Activated CD8-positive, alpha-beta memory T cell treated with anti-CD3 and anti-CD28 coated beads, Interleukin-2, amount 50 U/mL, for 1 hour (primary cell): ENCODE results near the gene CPNE8.

Experiments
- DNase-seq: peaks from one replicate; pipeline ENCODE4 v3.0.0-alpha.2; 2020; ENCODE audit errors: extremely low read depth

The CPNE8 gene

DNA sequence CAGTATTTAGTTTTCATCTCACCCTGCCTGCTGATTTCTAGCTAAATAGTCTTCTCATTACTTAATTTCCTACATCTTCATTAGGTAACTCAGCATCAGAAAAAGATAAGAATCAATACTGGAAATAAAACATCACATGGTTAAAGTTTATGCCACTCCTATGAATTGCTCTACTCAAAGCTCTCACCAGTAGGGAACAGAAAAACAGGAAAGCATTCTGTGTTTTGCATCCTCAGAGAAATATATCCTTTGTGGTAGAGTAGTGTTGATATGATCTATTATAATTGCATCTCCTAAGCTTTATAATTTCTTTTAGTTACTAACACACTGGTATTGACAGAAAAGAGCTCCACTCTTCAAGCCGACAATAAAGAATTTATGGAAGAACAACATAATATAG lies 9.9 kb downstream of the CPNE8 start:
- DNase-seq = no peak

GRCh38 chr12:38892976-38893375 lies 12.4 kb downstream of the CPNE8 start:
- no peak for DNase-seq

DNA sequence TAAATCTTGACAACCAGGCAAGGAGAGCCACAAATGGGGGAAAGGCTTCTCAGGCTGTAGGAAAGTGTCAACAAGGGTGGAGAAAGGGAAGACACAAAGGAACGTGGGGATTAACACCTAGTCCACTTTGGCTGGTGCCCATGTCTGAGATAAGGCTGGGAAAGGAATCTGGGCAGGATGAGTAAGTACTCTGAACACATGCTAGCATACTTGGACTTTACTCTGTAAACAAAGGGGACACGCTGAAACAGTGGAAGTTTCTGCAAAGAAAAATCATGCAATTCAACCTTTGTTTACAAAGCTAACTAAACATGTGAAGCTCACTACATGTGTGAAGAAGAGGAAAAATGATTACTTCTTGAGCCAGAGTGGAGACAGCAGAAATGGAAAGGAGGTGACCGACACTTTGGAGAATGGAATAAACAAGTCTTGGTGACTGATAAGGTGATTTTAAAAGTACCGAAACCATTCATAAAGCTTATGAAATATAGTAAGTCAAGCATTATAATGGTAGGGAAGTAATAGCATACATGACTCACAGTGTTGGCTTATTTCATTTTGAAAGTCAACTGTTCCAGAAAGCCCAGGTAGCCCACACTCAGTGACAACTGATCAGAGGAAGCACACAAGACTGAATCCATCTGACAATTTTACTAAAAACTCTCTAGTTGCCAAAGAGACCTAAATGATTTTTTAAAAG lies 13.2 kb downstream of the CPNE8 start:
- DNase-seq = no peak

GRCh38 chr12:38890102-38890855 lies 15.1 kb downstream of the CPNE8 start:
- DNase-seq = no peak

DNA sequence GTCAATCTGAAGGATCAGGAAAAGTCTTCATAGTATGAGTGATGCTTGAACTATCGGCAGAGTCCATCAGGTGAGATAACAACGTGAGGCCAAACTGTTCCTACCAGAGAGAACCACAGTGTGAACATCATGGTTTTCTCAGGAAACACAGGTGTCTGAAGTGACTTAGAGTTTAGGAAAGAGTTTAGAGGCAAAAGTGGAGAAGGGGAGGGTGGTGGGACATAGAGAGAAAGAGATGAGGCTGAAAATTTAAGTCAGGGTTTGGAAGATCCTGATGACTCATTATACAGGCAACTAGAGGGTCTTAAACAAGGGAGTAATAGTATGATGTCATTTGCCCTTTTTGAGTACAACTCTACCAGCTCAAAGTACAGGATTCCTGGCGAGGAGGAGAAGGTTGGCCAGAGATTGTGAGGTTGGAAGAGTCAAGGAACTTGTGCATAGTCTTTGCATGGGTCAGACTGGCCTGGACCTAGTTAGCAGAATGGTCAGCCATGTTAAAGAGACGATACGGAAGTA lies 16.0 kb downstream of the CPNE8 start:
- no peak for DNase-seq

DNA sequence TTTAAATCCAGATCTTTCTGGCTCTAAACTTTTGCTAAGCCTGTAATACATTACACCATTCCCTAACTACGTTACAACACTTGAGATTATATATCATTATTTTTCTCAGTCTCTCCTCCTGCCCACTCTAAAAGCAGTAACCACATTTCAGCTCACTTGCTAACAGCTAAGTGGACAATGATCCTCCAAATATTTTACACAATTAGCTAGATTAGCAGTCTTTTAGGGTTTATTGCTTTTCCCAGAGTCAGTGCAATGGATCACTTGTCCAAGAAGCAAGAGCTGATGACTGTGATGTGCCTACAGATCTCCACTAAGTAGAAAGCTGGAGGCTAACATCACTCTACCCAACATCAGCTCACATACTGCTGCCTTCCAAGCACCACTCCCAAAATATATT lies 17.6 kb downstream of the CPNE8 start:
- DNase-seq = no peak

GRCh38 chr12:38886931-38887330 lies 18.5 kb downstream of the CPNE8 start:
- DNase-seq = no peak

- no peak for DNase-seq
These were observed 19.3 kb downstream of the CPNE8 start for GRCh38 chr12:38886064-38886463.

DNA sequence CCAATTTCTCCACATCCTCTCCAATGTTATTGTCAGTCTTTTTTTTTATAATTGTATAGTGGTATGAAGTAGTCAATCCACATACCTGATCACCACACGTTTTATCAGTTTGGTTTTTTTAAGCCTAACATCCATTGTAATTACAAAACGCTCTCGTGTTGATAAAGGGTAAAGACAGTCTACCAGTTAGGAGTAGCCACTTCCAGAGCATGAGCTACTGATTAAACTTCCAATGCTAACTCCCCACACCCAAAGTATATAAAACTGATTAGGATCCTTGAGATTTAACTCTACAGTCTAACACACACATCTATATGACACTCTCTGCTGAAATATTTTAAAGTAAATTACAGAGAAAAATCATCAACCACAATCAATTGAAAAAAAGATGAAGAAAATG lies 20.7 kb downstream of the CPNE8 start:
- no peak for DNase-seq

GRCh38 chr12:38883629-38884134 lies 21.7 kb downstream of the CPNE8 start:
- DNase-seq = no peak

DNA sequence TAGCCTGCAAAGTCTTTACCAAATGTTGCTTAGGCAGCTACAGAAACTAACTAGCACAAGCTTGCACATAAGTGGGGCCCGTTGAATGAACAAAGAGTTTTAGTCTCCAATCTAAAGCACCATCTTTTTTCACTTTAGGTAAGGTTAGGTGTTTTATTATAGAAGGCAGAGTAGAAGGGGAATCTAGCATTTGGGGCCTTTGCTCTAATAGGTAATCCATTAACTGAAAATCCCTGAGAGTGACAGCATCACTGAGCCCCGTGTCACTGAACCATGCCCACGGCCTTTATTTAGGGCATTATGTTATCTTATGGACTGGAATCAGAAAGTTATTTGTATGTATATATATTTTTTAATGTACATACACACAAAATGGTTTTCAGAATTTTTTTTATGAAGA lies 25.1 kb downstream of the CPNE8 start:
- DNase-seq = no peak

DNA sequence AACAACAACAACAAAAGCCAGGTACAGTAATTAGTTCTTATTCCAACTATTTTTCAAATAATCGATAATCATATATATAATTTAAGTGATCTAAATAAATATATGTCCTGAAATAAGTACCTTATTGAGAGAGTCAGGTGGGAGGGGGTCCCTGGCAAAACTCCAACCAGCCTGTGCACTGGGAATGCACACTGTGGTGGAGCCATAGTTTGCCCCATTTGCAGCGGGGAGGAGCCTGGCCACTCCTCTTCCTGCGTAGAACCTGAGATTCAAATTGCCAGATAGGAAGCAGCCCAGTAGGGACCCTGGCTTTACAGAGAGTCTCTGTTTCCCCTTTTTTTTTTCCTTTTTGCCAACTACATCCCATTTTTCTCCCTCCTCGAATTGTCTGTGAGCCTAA lies 26.4 kb downstream of the CPNE8 start:
- no peak for DNase-seq

GRCh38 chr12:38878333-38878705 lies 27.1 kb downstream of the CPNE8 start:
- DNase-seq = no peak

DNA sequence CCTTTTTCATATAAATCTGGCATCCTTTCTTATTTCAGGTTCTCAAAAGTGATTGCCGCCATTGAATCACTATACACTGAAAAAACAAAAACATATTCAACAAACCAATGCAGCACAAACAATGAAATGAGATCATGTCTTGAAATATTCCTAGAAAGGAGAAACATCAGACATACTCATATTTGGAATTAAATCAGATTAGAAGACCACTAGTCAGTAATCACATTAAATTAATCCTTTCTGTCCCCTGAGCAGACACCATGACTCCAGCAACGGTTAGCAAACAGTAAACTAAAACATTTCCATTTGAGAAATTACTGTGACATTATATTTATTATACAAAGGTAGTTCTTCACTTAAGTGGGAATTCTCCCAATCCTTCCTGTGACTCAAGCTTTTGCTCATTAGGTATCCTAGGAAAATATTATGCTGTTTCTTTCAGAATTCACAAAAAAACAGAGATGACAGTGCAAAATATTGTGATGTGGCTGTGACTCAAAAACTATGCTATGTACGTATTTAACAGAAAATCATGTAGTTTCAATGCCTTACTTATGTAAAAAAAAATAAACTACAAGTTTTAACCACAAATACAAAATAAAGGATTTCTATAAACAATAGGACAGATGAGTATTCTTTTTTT lies 29.7 kb downstream of the CPNE8 start:
- DNase-seq = no peak

DNA sequence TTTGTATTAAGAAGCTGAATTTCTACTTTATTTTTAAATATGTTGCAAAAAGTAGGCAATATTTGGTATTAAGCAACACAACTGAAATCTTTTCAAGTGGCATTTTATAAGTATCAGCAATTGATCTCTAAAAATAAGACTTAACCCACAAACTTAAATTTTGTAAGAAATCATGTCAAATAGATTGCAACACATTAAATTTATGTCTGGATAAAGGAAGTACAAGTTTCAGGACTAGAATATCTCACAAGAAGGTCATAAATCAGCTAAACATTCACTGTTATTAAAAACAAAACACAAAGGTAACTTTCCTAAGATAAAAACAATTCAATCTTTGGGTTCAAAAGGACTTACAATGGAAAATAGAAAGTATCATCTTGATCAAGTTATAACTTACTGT lies 32.8 kb downstream of the CPNE8 start:
- no peak for DNase-seq

GRCh38 chr12:38872156-38872555 lies 33.2 kb downstream of the CPNE8 start:
- DNase-seq = no peak

- no peak for DNase-seq
These were observed 36.4 kb downstream of the CPNE8 start for GRCh38 chr12:38869036-38869435.

DNA sequence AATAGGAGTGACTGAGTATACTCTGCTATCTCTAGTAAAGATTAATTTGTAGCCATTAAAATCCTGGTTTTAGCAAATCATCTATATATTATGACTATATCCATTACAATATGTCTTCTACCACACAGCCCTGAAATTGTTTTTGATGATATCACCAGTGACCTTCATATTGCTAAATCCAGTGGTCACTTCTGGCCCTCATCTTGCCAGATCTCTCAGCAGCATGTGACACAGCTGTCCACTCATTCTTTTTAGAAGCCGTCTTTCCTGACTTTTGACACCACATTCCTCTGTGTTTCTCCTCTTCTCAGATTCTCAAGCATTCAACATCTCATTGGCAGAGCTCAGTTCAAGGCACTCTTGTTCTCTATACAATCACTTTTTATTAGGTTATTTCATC lies 54.9 kb downstream of the CPNE8 start:
- DNase-seq = no peak

GRCh38 chr12:38847247-38847646 lies 58.1 kb downstream of the CPNE8 start:
- DNase-seq = no peak

GRCh38 chr12:38844267-38844666 lies 61.1 kb downstream of the CPNE8 start:
- no peak for DNase-seq

- DNase-seq = no peak
These were observed 67.1 kb downstream of the CPNE8 start for GRCh38 chr12:38838056-38838850.

- DNase-seq = no peak
These were observed 73.7 kb downstream of the CPNE8 start for GRCh38 chr12:38831715-38832114.
